K562 (cell line): Measurements from ENCODE around the gene DNMBP.

Source experiments
- CHD1 ChIP-seq: fragments of 200-600 bp; sonication (generic); IDR thresholded peaks from one replicate; pipeline ENCODE4 v1.6.1; 2012; ENCODE audit warnings: mild to moderate bottlenecking, moderate library complexity, low read length, inconsistent platforms
- E4F1 ChIP-seq: fragments of 250-450 bp; sonication (Bioruptor Pico); IDR thresholded peaks from 2 replicates; pipeline ENCODE4 v1.5.0; 2021; ENCODE audit warnings: mild to moderate bottlenecking, borderline replicate concordance
- EZH2 ChIP-seq: IDR thresholded peaks from 2 replicates; pipeline ENCODE4 v1.6.1; 2012; ENCODE audit warnings: low read depth, mild to moderate bottlenecking, inconsistent platforms, low read length, borderline replicate concordance
- KLF1 ChIP-seq: fragments of 450-650 bp; IDR thresholded peaks from 2 replicates; pipeline ENCODE4 v1.6.1; 2016; ENCODE audit warnings: missing genetic modification characterization, missing compliant biosample characterization
- TF ChIP-seq, protein P1 (sequence below), 3 experiments: IDR thresholded peaks in 2 of 3; conservative IDR thresholded peaks in 1 of 3; 2 replicates each; pipeline ENCODE4 v1.5.1; 2011 to 2012; ENCODE audit warnings: low read length in 3 of 3, mild to moderate bottlenecking in 3 of 3, control low read depth in 2 of 3, improper control_type of control experiment in 1 of 3, inconsistent platforms in 1 of 3, low read depth in 1 of 3, mixed read lengths in 1 of 3, moderate library complexity in 1 of 3; ENCODE audit not compliant: insufficient read depth in 2 of 3

DNA sequence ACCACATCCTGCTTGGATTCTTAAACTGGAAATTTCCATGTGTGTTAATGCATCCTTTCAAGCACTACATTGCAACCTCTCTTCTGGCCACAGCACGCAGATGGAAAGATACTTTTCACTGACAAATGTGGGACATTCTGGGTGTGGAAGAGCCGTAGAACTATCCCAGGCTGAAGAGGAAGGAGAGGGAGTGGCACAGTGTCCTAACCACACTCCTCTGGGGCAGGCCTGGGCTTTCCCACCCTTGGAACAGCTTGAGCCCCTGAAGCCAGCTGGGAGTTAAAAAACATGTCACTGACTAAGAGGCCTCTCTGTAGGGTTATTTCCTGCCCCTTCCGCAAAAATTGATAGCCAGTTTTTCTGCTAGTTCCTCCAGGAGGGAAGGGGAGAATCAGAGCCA lies 34.0 kb upstream of the DNMBP start:
- TF ChIP-seq, protein P1, sequence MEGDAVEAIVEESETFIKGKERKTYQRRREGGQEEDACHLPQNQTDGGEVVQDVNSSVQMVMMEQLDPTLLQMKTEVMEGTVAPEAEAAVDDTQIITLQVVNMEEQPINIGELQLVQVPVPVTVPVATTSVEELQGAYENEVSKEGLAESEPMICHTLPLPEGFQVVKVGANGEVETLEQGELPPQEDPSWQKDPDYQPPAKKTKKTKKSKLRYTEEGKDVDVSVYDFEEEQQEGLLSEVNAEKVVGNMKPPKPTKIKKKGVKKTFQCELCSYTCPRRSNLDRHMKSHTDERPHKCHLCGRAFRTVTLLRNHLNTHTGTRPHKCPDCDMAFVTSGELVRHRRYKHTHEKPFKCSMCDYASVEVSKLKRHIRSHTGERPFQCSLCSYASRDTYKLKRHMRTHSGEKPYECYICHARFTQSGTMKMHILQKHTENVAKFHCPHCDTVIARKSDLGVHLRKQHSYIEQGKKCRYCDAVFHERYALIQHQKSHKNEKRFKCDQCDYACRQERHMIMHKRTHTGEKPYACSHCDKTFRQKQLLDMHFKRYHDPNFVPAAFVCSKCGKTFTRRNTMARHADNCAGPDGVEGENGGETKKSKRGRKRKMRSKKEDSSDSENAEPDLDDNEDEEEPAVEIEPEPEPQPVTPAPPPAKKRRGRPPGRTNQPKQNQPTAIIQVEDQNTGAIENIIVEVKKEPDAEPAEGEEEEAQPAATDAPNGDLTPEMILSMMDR (IDR thresholded peaks at IDR 0.05 in 2 of 3, conservative IDR thresholded peaks at IDR 0.05 in 1 of 3; ENCODE audit: insufficient read depth in 2 of 3, low read depth in 1 of 3, low read length in 3 of 3): no peak
- TF ChIP-seq EZH2: no peak
- TF ChIP-seq KLF1 (tag): no peak
- TF ChIP-seq CHD1: no peak
- TF ChIP-seq E4F1: no peak
